K562 (cell line): ENCODE data around the gene APLF. TPM values are rescaled to one million over a fixed set of nuclear protein-coding genes. Genes with fewer than 3 reads are reported as not detected.

Experiments used
- ATAC-seq: fragments of 200-7000 bp; cut with Tn5 transposase; 3 replicates; pipeline ENCODE4 v1.9.1; 2020; ENCODE audit warnings: moderate library complexity
- BruUV-seq: library from RNA; stranded (reverse); fragments of 400-500 nt; replicated peaks from 2 replicates; lab custom pipeline; 2021; lab: Mats Ljungman, UMichigan
- CTCF ChIA-PET: fragments of 300-600 bp; formaldehyde crosslinking; extraction: SDS; loops from one replicate; lab custom pipeline; 2021; ENCODE audit warnings: low intra/inter-chr PET ratio; lab: Yijun Ruan, JAX
- POLR2A ChIA-PET: fragments of 300-600, 350-650 bp; sonication (Branson Sonifier 250); formaldehyde crosslinking; extraction: SDS; loops from one replicate; lab custom pipeline; 2021; ENCODE audit warnings: antibody characterized with exemption, inconsistent platforms; lab: Yijun Ruan, JAX
- DNase-seq, 4 experiments: peaks; one replicate each; pipeline versions ENCODE4 v3.0.0 to v3.0.0-alpha.2; 2011 to 2018; ENCODE audit warnings: low spot score in 3 of 4, mixed read lengths in 3 of 4; ENCODE audit errors: extremely low read depth in 1 of 4
- FAIRE-seq: peaks from 2 replicates; lab custom pipeline; 2011; peaks lifted over from hg19 to GRCh38; lab: Jason Lieb, UNC
- H2AFZ ChIP-seq: 2 replicates; pipeline ENCODE4 v1.6.0; 2011; ENCODE audit warnings: low read depth, low read length, control low read depth, inconsistent platforms
- H3K27ac ChIP-seq: fragments of 200-600 bp; 3 replicates; pipeline ENCODE4 v1.8.0; 2011; ENCODE audit warnings: low read depth, mild to moderate bottlenecking, control low read depth, inconsistent platforms, low read length, moderate library complexity, mixed read lengths; ENCODE audit errors: extremely low read depth
- H3K27me3 ChIP-seq, 2 experiments: fragments of 300-600 bp in 1 of 2; 2 replicates in 1 of 2; 3 replicates in 1 of 2; pipeline versions ENCODE4 v1.6.0 to v1.8.0; 2011; ENCODE audit warnings: inconsistent platforms in 2 of 2, low read length in 2 of 2, mild to moderate bottlenecking in 1 of 2, mixed read lengths in 1 of 2, moderate library complexity in 1 of 2; ENCODE audit not compliant: control insufficient read depth in 2 of 2, insufficient read depth in 2 of 2
- H3K36me3 ChIP-seq: fragments of 300-600 bp; 3 replicates; pipeline ENCODE4 v1.8.0; 2011; ENCODE audit warnings: mild to moderate bottlenecking, low read length, inconsistent platforms; ENCODE audit not compliant: control insufficient read depth, insufficient read depth
- H3K4me1 ChIP-seq, 2 experiments: fragments of 200-600 bp in 1 of 2; replicated peaks in 1 of 2; 2 replicates in 1 of 2; 3 replicates in 1 of 2; pipeline versions ENCODE4 v1.5.1 to v1.8.0; 2011; ENCODE audit warnings: inconsistent platforms in 2 of 2, low read length in 2 of 2, mild to moderate bottlenecking in 1 of 2, mixed read lengths in 1 of 2, moderate library complexity in 1 of 2; ENCODE audit not compliant: control insufficient read depth in 2 of 2, insufficient read depth in 2 of 2
- H3K4me2 ChIP-seq: 2 replicates; pipeline ENCODE4 v1.6.1; 2011; ENCODE audit warnings: low read length, control low read depth, inconsistent platforms, mixed read lengths; ENCODE audit not compliant: insufficient read depth
- H3K4me3 ChIP-seq: fragments of 200-600 bp; sonication (generic), shearing (Covaris generic); 2 replicates; pipeline ENCODE4 v1.5.1; 2016; ENCODE audit warnings: control low read depth, inconsistent platforms
- H3K79me2 ChIP-seq: fragments of 200-600 bp; 3 replicates; pipeline ENCODE4 v1.8.0; 2011; ENCODE audit warnings: low read length, inconsistent platforms; ENCODE audit not compliant: control insufficient read depth, insufficient read depth
- H3K9ac ChIP-seq, 2 experiments: 2 replicates each; pipeline versions ENCODE4 v1.6.0 to v1.6.1; 2011; ENCODE audit warnings: low read depth in 2 of 2, low read length in 2 of 2, control low read depth in 1 of 2, inconsistent platforms in 1 of 2, mild to moderate bottlenecking in 1 of 2, mixed read lengths in 1 of 2; ENCODE audit not compliant: insufficient read depth in 1 of 2
- H3K9me1 ChIP-seq: one replicate; pipeline ENCODE4 v1.6.0; 2011; ENCODE audit warnings: inconsistent platforms, mild to moderate bottlenecking, low read length, moderate library complexity; ENCODE audit not compliant: control insufficient read depth, insufficient read depth
- H3K9me3 ChIP-seq: replicated peaks from 2 replicates; pipeline ENCODE4 v1.5.1; 2011; ENCODE audit warnings: low read depth, low read length, inconsistent platforms; ENCODE audit not compliant: control insufficient read depth, insufficient read depth
- H4K20me1 ChIP-seq: replicated peaks from 2 replicates; pipeline ENCODE4 v1.6.1; 2011; ENCODE audit warnings: low read length, inconsistent platforms, mixed read lengths; ENCODE audit not compliant: control insufficient read depth, insufficient read depth
- ADNP ChIP-seq: fragments of 200-800 bp; sonication (Bioruptor generic); IDR thresholded peaks from 2 replicates; pipeline ENCODE4 v1.6.1; 2016; ENCODE audit warnings: missing genetic modification characterization, missing compliant biosample characterization
- CBX3 ChIP-seq, 2 experiments: IDR thresholded peaks; 1 replicate in 1 of 2; 2 replicates in 1 of 2; pipeline ENCODE4 v1.6.1; 2012; ENCODE audit warnings: inconsistent platforms in 2 of 2, low read length in 2 of 2, borderline replicate concordance in 1 of 2, control low read depth in 1 of 2
- ELK1 ChIP-seq: sonication (generic); formaldehyde crosslinking; IDR thresholded peaks from 2 replicates; pipeline ENCODE4 v1.8.1; 2022; ENCODE audit warnings: missing genetic modification reagents
- PHF8 ChIP-seq: fragments of 200-600 bp; sonication (generic); IDR thresholded peaks from 2 replicates; pipeline ENCODE4 v1.6.1; 2012; ENCODE audit warnings: mixed run types, mild to moderate bottlenecking, inconsistent platforms, low read length, moderate library complexity, borderline replicate concordance
- POLR2AphosphoS5 ChIP-seq: IDR thresholded peaks from 2 replicates; pipeline ENCODE4 v1.6.1; 2011; ENCODE audit warnings: mild to moderate bottlenecking, low read depth, low read length, moderate library complexity; ENCODE audit not compliant: control insufficient read depth, insufficient read depth
- PRMT5 ChIP-seq: sonication (generic); formaldehyde crosslinking; IDR thresholded peaks from 2 replicates; pipeline ENCODE4 v1.5.0; 2020; ENCODE audit warnings: missing genetic modification reagents
- RBM22 ChIP-seq: fragments of 200-400 bp; formaldehyde crosslinking; IDR thresholded peaks from 2 replicates; pipeline ENCODE4 v1.6.1; 2018; ENCODE audit warnings: low read length, low read depth; ENCODE audit not compliant: poor library complexity, severe bottlenecking
- WGBS: fragments of 100-300 bp; shearing (Covaris generic); methylation state at CpG from one replicate; pipeline ENCODE4 v1.1.6; 2016; ENCODE audit warnings: low coverage, mixed read lengths; ENCODE audit not compliant: insufficient coverage; ENCODE audit errors: missing lambda C conversion rate; 5-methylcytosine and 5-hydroxymethylcytosine counted together
- in situ Hi-C: fragments of 300-500 bp; cut with MboI; formaldehyde crosslinking; loops from 4 replicates; pipeline ENCODE4 v1.15.0; 2018; ENCODE audit warnings: inconsistent platforms, mixed read lengths
- intact Hi-C: fragments of 100-400 bp; cut with micrococcal nuclease; formaldehyde crosslinking; loops from 2 replicates; pipeline ENCODE4 v1.14.2; 2022
- polyA plus RNA-seq, 8 experiments: library from polyadenylated mRNA; depleted of rRNA in 4 of 8; stranded (reverse) in 5 of 8; unstranded in 3 of 8; fragments of >200 nt; fragmentation: Nextera tagmentation in 2 of 8; fragmentation: Illumina TruSeq in 1 of 8; extraction: Ambion mirVana in 2 of 8; extraction: Trizol in 1 of 8; gene quantifications; 2 replicates each; pipeline versions ENCODE4 v1.2.1 to v1.2.3, GENCODE V29; 2011 to 2014; ENCODE audit warnings: inconsistent platforms in 1 of 8, missing spikeins in 1 of 8
- total RNA-seq, 7 experiments: library from RNA; depleted of rRNA in 6 of 7; stranded (reverse); fragments of >200 nt in 6 of 7; fragmentation: Illumina TruSeq in 2 of 7; extraction: Trizol in 2 of 7; gene quantifications; 2 replicates each; pipeline versions ENCODE4 v1.2.1 to v1.2.3, GENCODE V29; 2011 to 2021; ENCODE audit warnings: low replicate concordance in 1 of 7

APLF gene
- total and polyA plus RNA-seq, 9 of the 15 experiments (the other 6 are each of a cell fraction or from before 2014, with no cell fraction given) = 0.07 to 1.1 (median 0.71) TPM

GRCh38 chr2:68475576-68475975 lies 8.2 kb downstream of the APLF start:
- Histone ChIP-seq H3K27ac (no peak overlapping the region), H3K9me1 (no peaks in the 10 kb centered on the region), H3K4me1 (peaks cover 0 to 3% of the 10 kb centered on the region in 2 experiments; a peak in 3 of 5 replicates), H3K79me2 (no peaks in the 10 kb centered on the region), H3K36me3 (no peaks in the 10 kb centered on the region), H3K27me3 (no peaks in the 10 kb centered on the region), H3K9me3 (no peaks in the 10 kb centered on the region), H2AFZ (no peak overlapping the region), H3K9ac (no peak overlapping the region), H3K4me2 (no peak overlapping the region), H3K4me3 (no peak overlapping the region), H4K20me1 (no peaks in the 10 kb centered on the region)
- BruUV-seq = no TSS peak
- intact Hi-C loops = no loop called here
- ATAC-seq = no peak
- no peak for FAIRE-seq
- WGBS = 22% methylated on average over 2 of the region's 2 CpGs
- in situ Hi-C loops = loop anchor here (25.0 kb wide), 1 partner anchor 162 kb away; the partner anchor contains the start of gene PROKR1
- CTCF ChIA-PET = no interaction called here
- no peak for DNase-seq
- TF ChIP-seq PRMT5 (no peak), CBX3 (IDR thresholded peaks at IDR 0.05; ENCODE audit: borderline replicate concordance in 1 of 2, low read length in 2 of 2) (no peak), ELK1 (CRISPR knock-in tag) (no peak), PHF8 (no peak), ADNP (tag) (no peak), POLR2AphosphoS5 (no peak), RBM22 (no peak)
- POLR2A ChIA-PET = no interaction called here
